NAMALWA (cell line): ENCODE data around the gene FGF5.

Experiments used
- DNase-seq: peaks from one replicate; pipeline ENCODE4 v3.0.0-alpha.2; 2015; ENCODE audit warnings: low spot score

Gene FGF5

GRCh38 chr4:80336582-80336981, 70.1 kb downstream of the FGF5 start:
- no peak for DNase-seq

DNA sequence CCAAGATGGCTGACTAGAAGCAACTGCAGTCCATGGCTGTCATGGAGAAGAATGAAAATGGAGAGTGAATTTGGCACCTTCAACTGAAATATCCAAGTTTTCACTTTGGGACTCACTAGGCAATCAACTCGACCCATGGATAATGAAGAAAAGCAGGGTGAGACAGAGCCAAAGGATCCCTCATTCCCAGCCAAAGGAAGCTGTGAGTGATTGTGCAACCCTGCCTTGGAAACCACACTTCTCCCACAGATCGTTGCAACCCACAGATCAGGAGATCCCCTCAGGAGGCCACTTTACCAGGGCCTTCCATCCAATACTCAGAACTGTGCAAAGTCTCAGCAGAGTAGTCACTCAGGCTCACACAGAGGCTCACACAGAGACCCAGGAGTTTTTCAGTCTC, 73.6 kb downstream of the FGF5 start:
- DNase-seq, result no peak
